KG1 (cell line): Measurements from ENCODE around the gene CDKN1C.

Experiments used
- DNase-seq: peaks from one replicate; lab custom pipeline; 2025; lab: John Stamatoyannopoulos, UW

Gene CDKN1C

GRCh38 chr11:2885678-2886081 lies at the start of gene CDKN1C:
Gene CDKN1C, minus strand, starts transcription at chr11:2885775. Its CDS starts 319 bp downstream, at chr11:2885456.
- DNase-seq: peak; percentile 36

DNA sequence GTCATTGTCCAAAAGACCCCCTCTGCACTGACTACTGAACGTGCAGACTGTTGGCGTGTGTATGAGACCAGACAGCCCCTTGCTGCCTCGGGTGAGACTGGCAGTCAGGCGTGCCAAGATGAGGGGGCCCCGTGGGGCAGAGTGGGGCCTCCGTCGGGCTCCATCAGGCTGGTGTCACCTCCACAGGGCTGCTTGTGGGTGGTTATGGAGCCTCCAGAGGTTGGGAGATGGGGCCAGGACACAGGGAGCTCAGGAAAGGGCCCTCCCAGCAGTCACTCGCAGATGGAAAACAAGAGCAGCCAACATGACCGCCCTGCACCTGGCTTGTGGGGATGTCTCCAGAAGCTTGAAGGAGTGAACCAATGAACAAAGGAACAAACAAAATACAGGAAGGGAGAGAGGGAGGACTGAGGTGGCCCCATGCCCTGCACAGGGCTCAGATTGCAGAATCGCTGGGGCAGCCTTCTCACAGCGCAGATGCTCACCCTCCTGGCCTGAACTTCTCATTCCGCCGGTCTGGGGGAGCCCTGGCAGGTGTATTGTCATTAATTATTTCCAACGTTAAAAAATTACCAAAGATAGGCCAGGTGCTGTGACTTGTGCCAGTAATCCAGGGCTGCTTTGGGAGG lies 49.1 kb upstream of the CDKN1C start:
- no peak for DNase-seq

GRCh38 chr11:2934021-2934550 lies 48.5 kb upstream of the CDKN1C start:
- DNase-seq: no peak

DNA sequence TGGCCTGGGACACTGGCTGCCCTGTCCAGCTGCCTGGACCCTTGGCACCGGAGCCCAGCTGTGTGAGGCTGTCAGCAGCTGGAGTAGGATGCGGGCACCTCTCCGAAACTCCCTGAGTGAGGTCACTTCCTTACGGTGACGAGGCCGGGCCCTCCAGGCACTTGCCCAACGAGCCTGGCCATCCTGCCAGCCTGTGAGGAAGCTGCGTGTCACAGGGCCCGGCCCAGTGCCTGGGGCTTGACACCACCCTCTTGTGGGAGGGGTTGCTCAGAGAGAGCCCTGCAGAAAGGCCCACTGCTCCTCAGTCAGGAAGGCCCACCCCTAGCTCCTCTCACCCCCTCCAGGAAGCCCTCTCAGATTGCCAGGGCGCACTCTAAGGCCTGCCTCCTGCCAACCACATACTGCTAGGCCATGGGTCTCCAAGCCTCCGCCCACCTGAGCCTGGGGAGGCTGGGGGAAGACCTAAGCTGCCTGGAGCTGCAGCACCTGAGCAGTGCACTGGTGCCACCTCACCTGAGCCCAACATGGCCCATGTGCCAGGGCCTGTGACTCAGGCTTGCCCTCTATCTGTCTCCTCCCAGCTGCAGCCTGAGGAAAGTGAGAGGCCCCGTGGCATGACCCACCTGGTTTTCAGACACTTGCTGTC lies 47.9 kb upstream of the CDKN1C start:
- DNase-seq: no peak

- DNase-seq: no peak
These were observed 47.3 kb upstream of the CDKN1C start for GRCh38 chr11:2932850-2933251.

DNA sequence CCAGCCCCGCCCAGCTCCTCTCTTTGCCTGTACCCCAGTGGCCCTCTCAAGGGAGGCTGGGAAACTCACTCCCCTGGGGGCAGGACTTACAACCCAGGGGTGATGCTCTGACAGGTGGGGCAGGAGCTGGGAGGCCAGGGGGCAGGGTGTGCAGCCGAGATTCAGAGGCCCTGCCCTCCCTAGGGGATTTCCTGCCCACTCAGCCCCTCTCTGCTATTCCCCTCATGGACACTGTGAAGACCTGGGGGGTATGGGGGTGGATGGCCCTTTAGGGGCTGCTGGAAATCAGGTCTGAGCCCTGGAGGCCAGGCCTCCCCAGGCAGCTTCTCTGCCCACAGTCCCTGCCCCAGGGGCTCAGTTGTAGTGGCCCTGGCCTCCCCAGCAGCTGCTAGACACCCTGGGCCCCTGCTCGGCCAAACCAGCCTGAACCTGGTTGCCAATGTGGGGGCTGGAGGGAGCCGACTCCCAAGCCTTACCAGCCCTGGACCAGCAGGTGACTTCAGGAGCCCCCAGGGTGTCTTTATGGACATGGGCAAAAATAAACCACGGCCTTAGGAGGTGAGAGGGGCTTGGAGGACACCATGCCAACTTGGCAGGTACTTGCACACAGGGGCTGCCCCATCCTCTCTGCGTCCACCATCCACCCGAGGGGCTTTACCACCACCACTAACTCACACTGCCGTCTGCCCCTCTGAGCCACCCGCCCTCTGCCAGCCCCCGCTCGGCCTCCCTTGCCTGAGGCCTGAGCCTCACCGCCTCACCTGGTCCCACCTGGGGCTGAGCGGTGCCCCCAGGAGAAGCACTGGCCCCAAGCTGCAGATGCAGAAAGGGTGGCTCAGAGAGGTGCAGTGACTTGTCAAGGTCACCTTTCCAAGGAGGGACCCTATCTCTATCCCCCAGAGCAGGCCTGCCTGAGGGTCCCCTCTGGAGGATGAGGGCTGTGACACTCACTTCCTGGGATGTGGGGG lies 46.5 kb upstream of the CDKN1C start:
- no peak for DNase-seq

GRCh38 chr11:2931420-2931746 lies 45.8 kb upstream of the CDKN1C start:
- no peak for DNase-seq

DNA sequence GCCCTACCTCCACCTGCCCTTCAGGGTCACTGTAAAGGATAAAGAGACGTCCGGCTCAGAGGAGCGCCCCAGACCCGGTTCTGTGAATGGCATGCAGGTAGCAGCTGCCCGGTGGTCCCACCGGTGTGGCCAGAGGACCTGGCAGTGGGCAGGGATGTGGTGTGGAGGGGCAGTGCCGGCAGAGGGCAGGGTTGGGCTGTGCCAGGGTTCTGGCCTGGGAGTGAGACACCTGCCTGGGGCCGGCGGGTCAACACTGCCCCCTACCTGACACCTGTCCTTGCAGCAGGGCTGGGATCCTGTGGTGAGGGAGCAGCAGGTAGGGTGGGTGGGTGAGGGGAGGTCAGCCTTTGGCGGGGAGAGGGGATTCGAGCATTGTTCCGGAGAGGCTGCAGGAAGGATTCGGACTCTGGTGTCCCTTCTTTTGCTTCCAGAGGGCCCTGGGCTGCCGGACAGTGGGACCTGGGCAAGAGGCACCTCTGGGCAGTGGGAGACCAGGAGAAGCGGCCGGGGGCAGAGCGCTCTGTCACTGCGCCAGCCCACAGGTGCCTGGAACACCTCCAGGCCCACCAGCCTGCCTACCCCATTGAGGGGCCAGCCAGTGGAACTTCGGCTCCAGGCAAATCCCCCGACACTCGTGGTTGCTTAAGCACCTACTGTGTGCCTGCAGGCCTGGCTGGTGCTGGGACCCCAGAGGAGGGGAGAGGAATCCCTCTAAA lies 45.3 kb upstream of the CDKN1C start:
- DNase-seq: no peak

DNA sequence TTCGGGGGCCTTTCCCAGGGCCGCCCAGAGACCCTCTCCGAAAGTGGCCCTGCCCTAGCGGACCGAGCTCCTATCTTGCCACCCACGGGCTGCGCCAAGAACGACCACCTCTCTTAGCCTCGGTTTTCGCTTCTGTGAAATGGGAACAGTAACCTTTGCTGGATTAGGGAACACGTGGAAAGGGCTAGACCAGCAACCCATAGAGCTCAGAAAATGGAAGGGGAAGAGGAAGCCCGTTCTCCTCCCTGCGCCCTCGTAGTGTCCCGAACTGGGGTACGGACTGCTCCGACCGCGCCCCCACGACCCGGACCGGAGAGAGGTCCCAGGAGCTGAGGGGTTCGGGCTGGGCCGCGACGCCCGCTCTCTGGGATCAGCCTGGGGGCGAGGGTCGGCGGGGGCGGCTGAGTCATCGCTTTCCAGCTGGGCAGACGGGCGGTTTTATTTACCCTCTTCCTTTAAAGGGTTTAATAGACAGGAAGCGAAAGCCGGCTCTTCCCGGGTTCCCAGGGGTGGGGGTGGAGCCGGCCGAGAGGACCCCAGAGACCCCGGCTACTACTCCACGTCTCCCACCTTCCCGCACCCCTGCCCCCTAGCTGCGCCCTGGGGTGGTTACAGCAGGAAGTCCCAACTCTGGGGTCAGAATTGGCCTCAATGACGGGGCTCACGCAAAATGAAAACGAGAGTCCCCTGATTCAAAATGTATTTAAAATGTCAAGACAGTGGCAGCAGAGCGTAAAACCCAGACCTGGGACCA lies 44.6 kb upstream of the CDKN1C start:
- DNase-seq: no peak

- DNase-seq: no peak
These were observed 44.0 kb upstream of the CDKN1C start for GRCh38 chr11:2929531-2929949.

GRCh38 chr11:2928605-2929530 lies 43.3 kb upstream of the CDKN1C start, which contains the start of gene PHLDA2:
Gene PHLDA2, minus strand, starts transcription at chr11:2929420. Its CDS starts 56 bp downstream, at chr11:2929364.
- DNase-seq: no peak

DNA sequence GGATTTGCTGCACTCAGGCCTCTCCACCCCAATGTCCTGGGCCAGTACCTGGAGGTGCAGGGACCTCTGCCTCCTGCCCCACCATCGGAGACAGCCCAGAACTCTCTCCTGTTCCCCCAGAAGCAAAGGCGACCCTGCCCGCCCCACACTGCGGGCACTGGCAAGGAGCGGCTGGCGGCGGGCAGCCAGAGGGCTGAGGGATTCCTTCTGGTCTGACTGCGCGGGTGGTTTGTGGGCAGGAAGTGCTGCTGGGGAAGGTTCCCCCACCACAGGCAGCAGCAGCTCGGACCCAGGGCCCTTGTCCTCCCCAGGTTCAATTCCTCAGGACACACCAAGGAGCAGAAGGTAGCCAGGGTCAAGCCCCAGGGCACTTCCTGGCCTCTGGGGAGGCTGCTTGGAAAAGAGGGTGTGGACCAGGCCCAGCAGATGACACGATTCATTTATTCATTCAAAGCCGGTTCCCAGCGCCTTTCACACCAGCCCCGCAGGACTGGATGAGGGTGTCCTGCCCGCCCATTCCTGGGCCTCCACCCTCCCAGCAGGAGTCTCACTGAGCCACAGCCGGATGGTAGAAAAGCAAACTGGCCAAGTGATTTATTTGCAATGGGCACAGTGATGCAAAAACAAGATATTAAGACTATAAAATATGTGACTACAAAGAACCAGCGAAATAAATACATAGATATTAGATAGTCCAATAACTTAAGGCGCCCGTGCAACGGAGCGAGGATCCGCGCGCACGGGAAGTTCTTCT lies 42.5 kb upstream of the CDKN1C start:
- no peak for DNase-seq

- DNase-seq: no peak
These were observed 41.7 kb upstream of the CDKN1C start for GRCh38 chr11:2927121-2927800.

DNA sequence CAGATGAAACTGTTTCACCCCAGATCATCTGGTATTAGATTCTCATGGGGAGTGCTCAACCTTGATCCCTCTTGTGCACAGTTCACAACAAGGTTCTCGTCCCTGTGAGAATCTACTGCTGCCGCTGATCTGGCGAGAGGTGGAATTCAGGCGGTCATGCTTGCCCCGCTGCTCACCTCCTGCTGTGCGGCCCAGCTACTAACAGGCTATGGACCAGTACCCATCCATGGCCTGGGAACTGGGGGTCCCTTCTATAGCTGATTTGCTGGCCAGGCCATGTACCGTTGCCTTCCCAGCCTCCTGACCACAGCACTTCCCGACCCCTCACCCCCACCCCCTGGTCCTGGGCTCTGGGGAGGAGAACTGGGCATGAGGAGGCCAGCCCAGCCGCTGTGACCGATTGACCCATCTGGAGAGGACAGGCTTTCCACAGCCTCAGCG lies 41.1 kb upstream of the CDKN1C start:
- DNase-seq: no peak

DNA sequence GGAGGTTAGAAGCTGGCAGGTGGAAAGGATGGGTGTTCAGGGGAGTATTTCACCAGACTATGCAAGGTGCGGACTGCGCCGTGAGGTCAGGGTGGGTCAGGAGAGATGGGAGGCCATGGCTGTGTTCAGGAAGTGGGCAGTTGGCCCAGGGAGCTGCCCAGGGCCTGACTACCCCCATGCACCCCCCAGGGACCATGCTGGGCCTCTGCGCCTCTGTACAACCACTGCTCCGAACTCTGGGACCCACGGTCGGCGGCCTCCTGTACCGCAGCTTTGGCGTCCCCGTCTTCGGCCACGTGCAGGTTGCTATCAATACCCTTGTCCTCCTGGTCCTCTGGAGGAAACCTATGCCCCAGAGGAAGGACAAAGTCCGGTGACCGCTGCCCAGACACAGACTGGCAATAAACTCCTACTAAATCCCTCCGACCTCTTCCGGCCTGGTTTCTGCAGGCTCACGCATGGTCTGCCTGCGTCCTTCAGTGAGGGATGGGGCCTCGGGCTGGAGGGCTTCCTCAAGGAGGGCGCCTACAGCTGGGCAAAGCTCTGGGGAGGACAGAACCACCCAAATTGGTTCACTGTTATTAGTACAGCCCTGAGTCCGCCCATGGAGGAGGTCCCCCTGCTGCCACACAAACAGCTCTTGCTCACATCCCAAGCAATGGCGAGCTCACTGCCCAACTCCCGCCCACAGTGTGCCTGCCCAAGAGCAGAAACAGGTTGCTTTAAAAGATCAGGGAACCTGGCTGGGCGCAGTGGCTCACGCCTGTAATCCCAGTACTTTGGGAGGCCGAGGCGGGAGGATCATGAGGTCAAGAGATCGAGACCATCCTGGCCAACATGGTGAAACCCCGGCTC lies 39.5 kb upstream of the CDKN1C start:
- DNase-seq: no peak

GRCh38 chr11:2924381-2924780 lies 38.8 kb upstream of the CDKN1C start:
- no peak for DNase-seq
